AG10803 (cell line): ENCODE results near the gene EXOSC9.
A peak's percentile ranks its signal among the peaks of the same experiment; 100 is the strongest.

ENCODE experiments used
- DNase-seq: peaks from one replicate; pipeline ENCODE4 v3.0.0; 2010; ENCODE audit warnings: low read depth
- H3K4me3 ChIP-seq: 2 replicates; pipeline ENCODE4 v1.5.1; 2011; ENCODE audit warnings: mild to moderate bottlenecking, low read length, control low read depth
- CTCF ChIP-seq: conservative IDR thresholded peaks from 2 replicates; pipeline ENCODE4 v1.5.1; 2011; ENCODE audit warnings: mild to moderate bottlenecking, low read length, control low read depth, inconsistent platforms

The EXOSC9 gene

GRCh38 chr4:121823505-121824170 is 22.5 kb downstream of the EXOSC9 start, which contains the start of gene CCNA2:
CCNA2 (minus strand) TSS chr4:121823883; CDS start chr4:121823628, 255 bp downstream.
- peak; percentile 96 for DNase-seq
- H3K4me3 ChIP-seq, result peak within 1 kb of the TSS; percentile 77
- TF ChIP-seq CTCF, result peak; percentile 34; the same call in 1 of the 2 replicates

GRCh38 chr4:121824171-121824527 is 23.0 kb downstream of the EXOSC9 start:
- DNase-seq, result no peak
- peak overlapping the region; percentile 60 for H3K4me3 ChIP-seq
- no peak; the same call in 1 of the 2 replicates for TF ChIP-seq CTCF

- DNase-seq, result no peak
Measured at GRCh38 chr4:121824950-121825349, 23.8 kb downstream of the EXOSC9 start.

GRCh38 chr4:121827853-121828252 is 26.7 kb downstream of the EXOSC9 start:
- no peak for TF ChIP-seq CTCF
- no peak overlapping the region for H3K4me3 ChIP-seq
- DNase-seq, result peak; percentile 31

More at GRCh38 chr4:121824950-121825349, 23.8 kb downstream of the EXOSC9 start:
- TF ChIP-seq CTCF, result no peak
- no peak overlapping the region for H3K4me3 ChIP-seq

- no peak for TF ChIP-seq CTCF
- no peak overlapping the region for H3K4me3 ChIP-seq
- peak; percentile 24 for DNase-seq
Measured at GRCh38 chr4:121829511-121829910, 28.4 kb downstream of the EXOSC9 start.

DNA sequence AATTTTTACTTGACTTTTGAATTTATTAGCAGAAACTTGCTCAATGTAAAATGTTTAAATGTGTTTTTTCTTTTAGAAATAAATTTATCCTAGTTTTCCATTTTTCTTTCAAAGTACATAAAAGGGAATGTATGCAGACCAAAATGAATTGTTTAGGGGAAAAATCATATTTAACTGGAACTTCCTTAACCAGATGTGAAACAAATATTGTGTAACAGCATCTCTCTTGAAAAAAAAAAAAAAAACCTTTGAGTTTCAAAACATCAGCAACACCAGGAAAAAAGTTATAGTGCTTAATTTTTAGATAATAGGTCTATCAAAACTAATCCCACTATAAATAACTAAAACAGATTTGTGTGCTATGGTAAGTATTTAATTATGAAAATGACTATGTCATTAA is 37.0 kb downstream of the EXOSC9 start:
- no peak overlapping the region for H3K4me3 ChIP-seq
- DNase-seq, result peak; percentile 9
- no peak for TF ChIP-seq CTCF

GRCh38 chr4:121842862-121843261 is 41.7 kb downstream of the EXOSC9 start:
- no peak for DNase-seq
- H3K4me3 ChIP-seq, result no peak overlapping the region
- TF ChIP-seq CTCF, result no peak
